K562 (cell line): ENCODE data around the gene KNOP1. TPM values are rescaled to one million over a fixed set of nuclear protein-coding genes. Genes with fewer than 3 reads are reported as not detected.

ENCODE experiments used
- ATAC-seq: fragments of 200-7000 bp; cut with Tn5 transposase; 3 replicates; pipeline ENCODE4 v1.9.1; 2020; ENCODE audit warnings: moderate library complexity
- BruUV-seq: library from RNA; stranded (reverse); fragments of 400-500 nt; replicated peaks from 2 replicates; lab custom pipeline; 2021; lab: Mats Ljungman, UMichigan
- CTCF ChIA-PET: fragments of 300-600 bp; formaldehyde crosslinking; extraction: SDS; loops from one replicate; lab custom pipeline; 2021; ENCODE audit warnings: low intra/inter-chr PET ratio; lab: Yijun Ruan, JAX
- POLR2A ChIA-PET: fragments of 300-600, 350-650 bp; sonication (Branson Sonifier 250); formaldehyde crosslinking; extraction: SDS; loops from one replicate; lab custom pipeline; 2021; ENCODE audit warnings: antibody characterized with exemption, inconsistent platforms; lab: Yijun Ruan, JAX
- DNase-seq, 4 experiments: peaks; one replicate each; pipeline versions ENCODE4 v3.0.0 to v3.0.0-alpha.2; 2011 to 2018; ENCODE audit warnings: low spot score in 3 of 4, mixed read lengths in 3 of 4; ENCODE audit errors: extremely low read depth in 1 of 4
- FAIRE-seq: peaks from 2 replicates; lab custom pipeline; 2011; peaks lifted over from hg19 to GRCh38; lab: Jason Lieb, UNC
- H2AFZ ChIP-seq: 2 replicates; pipeline ENCODE4 v1.6.0; 2011; ENCODE audit warnings: low read depth, low read length, control low read depth, inconsistent platforms
- H3K27ac ChIP-seq: fragments of 200-600 bp; 3 replicates; pipeline ENCODE4 v1.8.0; 2011; ENCODE audit warnings: low read depth, mild to moderate bottlenecking, control low read depth, inconsistent platforms, low read length, moderate library complexity, mixed read lengths; ENCODE audit errors: extremely low read depth
- H3K27me3 ChIP-seq, 2 experiments: fragments of 300-600 bp in 1 of 2; 2 replicates in 1 of 2; 3 replicates in 1 of 2; pipeline versions ENCODE4 v1.6.0 to v1.8.0; 2011; ENCODE audit warnings: inconsistent platforms in 2 of 2, low read length in 2 of 2, mild to moderate bottlenecking in 1 of 2, mixed read lengths in 1 of 2, moderate library complexity in 1 of 2; ENCODE audit not compliant: control insufficient read depth in 2 of 2, insufficient read depth in 2 of 2
- H3K36me3 ChIP-seq: fragments of 300-600 bp; 3 replicates; pipeline ENCODE4 v1.8.0; 2011; ENCODE audit warnings: mild to moderate bottlenecking, low read length, inconsistent platforms; ENCODE audit not compliant: control insufficient read depth, insufficient read depth
- H3K4me1 ChIP-seq, 2 experiments: fragments of 200-600 bp in 1 of 2; replicated peaks in 1 of 2; 2 replicates in 1 of 2; 3 replicates in 1 of 2; pipeline versions ENCODE4 v1.5.1 to v1.8.0; 2011; ENCODE audit warnings: inconsistent platforms in 2 of 2, low read length in 2 of 2, mild to moderate bottlenecking in 1 of 2, mixed read lengths in 1 of 2, moderate library complexity in 1 of 2; ENCODE audit not compliant: control insufficient read depth in 2 of 2, insufficient read depth in 2 of 2
- H3K4me2 ChIP-seq: 2 replicates; pipeline ENCODE4 v1.6.1; 2011; ENCODE audit warnings: low read length, control low read depth, inconsistent platforms, mixed read lengths; ENCODE audit not compliant: insufficient read depth
- H3K4me3 ChIP-seq: fragments of 200-600 bp; sonication (generic), shearing (Covaris generic); 2 replicates; pipeline ENCODE4 v1.5.1; 2016; ENCODE audit warnings: control low read depth, inconsistent platforms
- H3K79me2 ChIP-seq: fragments of 200-600 bp; 3 replicates; pipeline ENCODE4 v1.8.0; 2011; ENCODE audit warnings: low read length, inconsistent platforms; ENCODE audit not compliant: control insufficient read depth, insufficient read depth
- H3K9ac ChIP-seq, 2 experiments: 2 replicates each; pipeline versions ENCODE4 v1.6.0 to v1.6.1; 2011; ENCODE audit warnings: low read depth in 2 of 2, low read length in 2 of 2, control low read depth in 1 of 2, inconsistent platforms in 1 of 2, mild to moderate bottlenecking in 1 of 2, mixed read lengths in 1 of 2; ENCODE audit not compliant: insufficient read depth in 1 of 2
- H3K9me1 ChIP-seq: one replicate; pipeline ENCODE4 v1.6.0; 2011; ENCODE audit warnings: inconsistent platforms, mild to moderate bottlenecking, low read length, moderate library complexity; ENCODE audit not compliant: control insufficient read depth, insufficient read depth
- H3K9me3 ChIP-seq: replicated peaks from 2 replicates; pipeline ENCODE4 v1.5.1; 2011; ENCODE audit warnings: low read depth, low read length, inconsistent platforms; ENCODE audit not compliant: control insufficient read depth, insufficient read depth
- H4K20me1 ChIP-seq: replicated peaks from 2 replicates; pipeline ENCODE4 v1.6.1; 2011; ENCODE audit warnings: low read length, inconsistent platforms, mixed read lengths; ENCODE audit not compliant: control insufficient read depth, insufficient read depth
- HNRNPUL1 ChIP-seq: fragments of 200-400 bp; formaldehyde crosslinking; IDR thresholded peaks from 2 replicates; pipeline ENCODE4 v1.6.1; 2017; ENCODE audit warnings: low read length
- SP2 ChIP-seq: IDR thresholded peaks from 2 replicates; pipeline ENCODE4 v1.6.1; 2011; ENCODE audit warnings: mild to moderate bottlenecking, low read depth, low read length, moderate library complexity; ENCODE audit not compliant: poor library complexity, severe bottlenecking; ENCODE audit errors: extremely low read depth
- SUPT5H ChIP-seq: fragments of 450-650 bp; IDR thresholded peaks from 2 replicates; pipeline ENCODE4 v1.6.1; 2016
- TRIM28 ChIP-seq: fragments of 450-650 bp; IDR thresholded peaks from 2 replicates; pipeline ENCODE4 v1.6.1; 2017
- ZNF146 ChIP-seq: IDR thresholded peaks from one replicate; pipeline ENCODE4 v1.6.1; 2018; ENCODE audit warnings: missing compliant biosample characterization; ENCODE audit not compliant: unreplicated experiment
- WGBS: fragments of 100-300 bp; shearing (Covaris generic); methylation state at CpG from one replicate; pipeline ENCODE4 v1.1.6; 2016; ENCODE audit warnings: low coverage, mixed read lengths; ENCODE audit not compliant: insufficient coverage; ENCODE audit errors: missing lambda C conversion rate; 5-methylcytosine and 5-hydroxymethylcytosine counted together
- in situ Hi-C: fragments of 300-500 bp; cut with MboI; formaldehyde crosslinking; loops from 4 replicates; pipeline ENCODE4 v1.15.0; 2018; ENCODE audit warnings: inconsistent platforms, mixed read lengths
- intact Hi-C: fragments of 100-400 bp; cut with micrococcal nuclease; formaldehyde crosslinking; loops from 2 replicates; pipeline ENCODE4 v1.14.2; 2022
- polyA plus RNA-seq, 8 experiments: library from polyadenylated mRNA; depleted of rRNA in 4 of 8; stranded (reverse) in 5 of 8; unstranded in 3 of 8; fragments of >200 nt; fragmentation: Nextera tagmentation in 2 of 8; fragmentation: Illumina TruSeq in 1 of 8; extraction: Ambion mirVana in 2 of 8; extraction: Trizol in 1 of 8; gene quantifications; 2 replicates each; pipeline versions ENCODE4 v1.2.1 to v1.2.3, GENCODE V29; 2011 to 2014; ENCODE audit warnings: inconsistent platforms in 1 of 8, missing spikeins in 1 of 8
- total RNA-seq, 7 experiments: library from RNA; depleted of rRNA in 6 of 7; stranded (reverse); fragments of >200 nt in 6 of 7; fragmentation: Illumina TruSeq in 2 of 7; extraction: Trizol in 2 of 7; gene quantifications; 2 replicates each; pipeline versions ENCODE4 v1.2.1 to v1.2.3, GENCODE V29; 2011 to 2021; ENCODE audit warnings: low replicate concordance in 1 of 7
- TF ChIP-seq, protein P1 (sequence below): fragments of 250-450 bp; sonication (Bioruptor Pico); IDR thresholded peaks from 2 replicates; pipeline ENCODE4 v1.4.0; 2020
- TF ChIP-seq, protein P2 (sequence below): fragments of 200-800 bp; sonication (Bioruptor generic); IDR thresholded peaks from 2 replicates; pipeline ENCODE4 v1.6.1; 2017; ENCODE audit warnings: missing genetic modification characterization, missing compliant biosample characterization

KNOP1 gene
- total and polyA plus RNA-seq, 9 of the 15 experiments (the other 6 are each of a cell fraction or from before 2014, with no cell fraction given): 22.4 to 57.6 (median 39.3) TPM

DNA sequence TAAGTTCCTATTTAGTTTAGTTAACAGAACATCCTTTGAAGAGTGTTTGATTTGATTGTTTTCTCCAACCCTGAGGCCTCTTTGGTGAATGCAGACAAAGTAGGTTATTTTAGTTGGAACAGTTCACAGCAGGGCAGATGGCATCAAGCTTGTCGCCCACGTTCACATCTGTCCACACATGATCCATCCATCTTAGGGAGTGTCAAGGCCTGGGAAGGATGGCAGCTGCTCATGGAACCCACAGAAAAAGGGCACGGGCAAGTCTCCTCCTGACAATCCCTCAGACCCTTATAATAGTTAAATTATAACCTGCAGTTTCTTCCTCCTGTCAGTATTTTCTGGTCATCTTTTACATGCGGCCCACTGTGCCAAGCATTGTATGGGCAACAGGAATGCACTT, 60.2 kb downstream of the KNOP1 start (continued):
- TF ChIP-seq, protein P1, sequence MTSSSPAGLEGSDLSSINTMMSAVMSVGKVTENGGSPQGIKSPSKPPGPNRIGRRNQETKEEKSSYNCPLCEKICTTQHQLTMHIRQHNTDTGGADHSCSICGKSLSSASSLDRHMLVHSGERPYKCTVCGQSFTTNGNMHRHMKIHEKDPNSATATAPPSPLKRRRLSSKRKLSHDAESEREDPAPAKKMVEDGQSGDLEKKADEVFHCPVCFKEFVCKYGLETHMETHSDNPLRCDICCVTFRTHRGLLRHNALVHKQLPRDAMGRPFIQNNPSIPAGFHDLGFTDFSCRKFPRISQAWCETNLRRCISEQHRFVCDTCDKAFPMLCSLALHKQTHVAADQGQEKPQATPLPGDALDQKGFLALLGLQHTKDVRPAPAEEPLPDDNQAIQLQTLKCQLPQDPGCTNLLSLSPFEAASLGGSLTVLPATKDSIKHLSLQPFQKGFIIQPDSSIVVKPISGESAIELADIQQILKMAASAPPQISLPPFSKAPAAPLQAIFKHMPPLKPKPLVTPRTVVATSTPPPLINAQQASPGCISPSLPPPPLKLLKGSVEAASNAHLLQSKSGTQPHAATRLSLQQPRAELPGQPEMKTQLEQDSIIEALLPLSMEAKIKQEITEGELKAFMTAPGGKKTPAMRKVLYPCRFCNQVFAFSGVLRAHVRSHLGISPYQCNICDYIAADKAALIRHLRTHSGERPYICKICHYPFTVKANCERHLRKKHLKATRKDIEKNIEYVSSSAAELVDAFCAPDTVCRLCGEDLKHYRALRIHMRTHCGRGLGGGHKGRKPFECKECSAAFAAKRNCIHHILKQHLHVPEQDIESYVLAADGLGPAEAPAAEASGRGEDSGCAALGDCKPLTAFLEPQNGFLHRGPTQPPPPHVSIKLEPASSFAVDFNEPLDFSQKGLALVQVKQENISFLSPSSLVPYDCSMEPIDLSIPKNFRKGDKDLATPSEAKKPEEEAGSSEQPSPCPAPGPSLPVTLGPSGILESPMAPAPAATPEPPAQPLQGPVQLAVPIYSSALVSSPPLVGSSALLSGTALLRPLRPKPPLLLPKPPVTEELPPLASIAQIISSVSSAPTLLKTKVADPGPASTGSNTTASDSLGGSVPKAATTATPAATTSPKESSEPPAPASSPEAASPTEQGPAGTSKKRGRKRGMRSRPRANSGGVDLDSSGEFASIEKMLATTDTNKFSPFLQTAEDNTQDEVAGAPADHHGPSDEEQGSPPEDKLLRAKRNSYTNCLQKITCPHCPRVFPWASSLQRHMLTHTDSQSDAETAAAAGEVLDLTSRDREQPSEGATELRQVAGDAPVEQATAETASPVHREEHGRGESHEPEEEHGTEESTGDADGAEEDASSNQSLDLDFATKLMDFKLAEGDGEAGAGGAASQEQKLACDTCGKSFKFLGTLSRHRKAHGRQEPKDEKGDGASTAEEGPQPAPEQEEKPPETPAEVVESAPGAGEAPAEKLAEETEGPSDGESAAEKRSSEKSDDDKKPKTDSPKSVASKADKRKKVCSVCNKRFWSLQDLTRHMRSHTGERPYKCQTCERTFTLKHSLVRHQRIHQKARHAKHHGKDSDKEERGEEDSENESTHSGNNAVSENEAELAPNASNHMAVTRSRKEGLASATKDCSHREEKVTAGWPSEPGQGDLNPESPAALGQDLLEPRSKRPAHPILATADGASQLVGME (CRISPR knock-in tag): no peak
- TF ChIP-seq HNRNPUL1 (no peak), TRIM28 (no peak), SUPT5H (no peak)

DNA sequence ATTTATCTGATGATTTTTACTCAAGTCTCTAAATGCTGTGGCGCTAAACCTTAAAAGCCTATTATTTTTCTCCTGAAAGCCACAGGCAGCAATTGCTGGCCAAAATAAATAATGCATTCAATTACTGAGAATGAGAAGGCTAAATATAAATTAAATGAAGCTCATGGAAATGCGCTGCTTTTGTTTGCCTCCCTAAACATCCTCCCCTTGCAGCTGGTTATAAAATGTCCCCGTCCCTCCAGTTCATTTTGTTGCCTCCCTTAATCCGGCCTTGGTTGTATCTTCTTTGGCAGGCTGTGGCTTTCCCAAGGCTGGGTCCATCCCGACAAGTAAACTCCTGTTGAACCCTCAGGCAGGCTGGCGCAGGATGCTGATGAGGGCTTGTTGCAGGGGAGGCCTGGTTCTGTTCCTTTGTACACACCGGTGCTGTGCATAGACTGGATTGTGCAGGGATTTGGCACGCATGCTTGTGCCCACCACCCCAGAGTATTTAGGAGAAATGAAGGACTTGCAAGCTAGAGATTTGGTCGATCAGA, 62.7 kb downstream of the KNOP1 start:
- no TSS peak for BruUV-seq
- in situ Hi-C loops: no loop called here
- CTCF ChIA-PET: no interaction called here

More for the DNA sequence above, 62.7 kb downstream of the KNOP1 start:
- TF ChIP-seq SP2 (no peak), ZNF146 (CRISPR knock-in tag) (no peak)
- TF ChIP-seq, protein P2, sequence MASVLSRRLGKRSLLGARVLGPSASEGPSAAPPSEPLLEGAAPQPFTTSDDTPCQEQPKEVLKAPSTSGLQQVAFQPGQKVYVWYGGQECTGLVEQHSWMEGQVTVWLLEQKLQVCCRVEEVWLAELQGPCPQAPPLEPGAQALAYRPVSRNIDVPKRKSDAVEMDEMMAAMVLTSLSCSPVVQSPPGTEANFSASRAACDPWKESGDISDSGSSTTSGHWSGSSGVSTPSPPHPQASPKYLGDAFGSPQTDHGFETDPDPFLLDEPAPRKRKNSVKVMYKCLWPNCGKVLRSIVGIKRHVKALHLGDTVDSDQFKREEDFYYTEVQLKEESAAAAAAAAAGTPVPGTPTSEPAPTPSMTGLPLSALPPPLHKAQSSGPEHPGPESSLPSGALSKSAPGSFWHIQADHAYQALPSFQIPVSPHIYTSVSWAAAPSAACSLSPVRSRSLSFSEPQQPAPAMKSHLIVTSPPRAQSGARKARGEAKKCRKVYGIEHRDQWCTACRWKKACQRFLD (CRISPR knock-in tag): no peak
- no peak overlapping the region for H3K27ac ChIP-seq
- H3K36me3 ChIP-seq: peaks cover 5% of the 10 kb centered on the region; the same call in 1 of the 3 replicates
- H3K4me2 ChIP-seq: no peak overlapping the region
- H2AFZ ChIP-seq: no peak overlapping the region
- FAIRE-seq: no peak
- no peak for DNase-seq
- no peaks in the 10 kb centered on the region for H3K9me1 ChIP-seq
- no peak for ATAC-seq
- intact Hi-C loops: no loop called here
- no peaks in the 10 kb centered on the region for H3K4me1 ChIP-seq
- WGBS: 48% methylated on average over 9 of the region's 9 CpGs
- no peaks in the 10 kb centered on the region for H4K20me1 ChIP-seq
- POLR2A ChIA-PET: no interaction called here
- no peaks in the 10 kb centered on the region for H3K79me2 ChIP-seq
- no peak overlapping the region for H3K9ac ChIP-seq
- no peaks in the 10 kb centered on the region; a peak in 1 of 5 replicates for H3K27me3 ChIP-seq
- H3K4me3 ChIP-seq: no peak overlapping the region
- H3K9me3 ChIP-seq: no peaks in the 10 kb centered on the region
